ENCODE results near the gene SLC22A9.

SLC22A9 gene

DNA sequence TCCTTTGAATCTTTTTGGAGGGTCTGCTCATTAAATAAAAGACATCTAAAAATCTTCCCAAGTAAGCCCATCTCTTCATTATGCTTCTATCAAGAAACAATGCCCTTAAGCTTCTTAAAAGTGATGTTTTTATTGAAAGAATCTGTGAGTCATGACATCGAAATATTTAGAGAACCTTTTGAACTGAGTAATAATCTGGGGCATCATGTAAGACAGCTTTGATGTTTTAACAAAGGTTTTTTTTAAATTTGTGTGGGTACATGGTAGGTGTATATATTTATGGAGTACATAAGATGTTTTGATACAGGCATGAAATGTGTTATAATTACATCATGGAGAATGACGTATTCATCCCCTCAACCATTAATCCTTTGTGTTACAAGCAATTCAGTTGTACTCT, 74.6 kb downstream of the SLC22A9 start:
- DNase-seq (ENCODE audit: low read depth): no peak
- TF ChIP-seq, protein P1, sequence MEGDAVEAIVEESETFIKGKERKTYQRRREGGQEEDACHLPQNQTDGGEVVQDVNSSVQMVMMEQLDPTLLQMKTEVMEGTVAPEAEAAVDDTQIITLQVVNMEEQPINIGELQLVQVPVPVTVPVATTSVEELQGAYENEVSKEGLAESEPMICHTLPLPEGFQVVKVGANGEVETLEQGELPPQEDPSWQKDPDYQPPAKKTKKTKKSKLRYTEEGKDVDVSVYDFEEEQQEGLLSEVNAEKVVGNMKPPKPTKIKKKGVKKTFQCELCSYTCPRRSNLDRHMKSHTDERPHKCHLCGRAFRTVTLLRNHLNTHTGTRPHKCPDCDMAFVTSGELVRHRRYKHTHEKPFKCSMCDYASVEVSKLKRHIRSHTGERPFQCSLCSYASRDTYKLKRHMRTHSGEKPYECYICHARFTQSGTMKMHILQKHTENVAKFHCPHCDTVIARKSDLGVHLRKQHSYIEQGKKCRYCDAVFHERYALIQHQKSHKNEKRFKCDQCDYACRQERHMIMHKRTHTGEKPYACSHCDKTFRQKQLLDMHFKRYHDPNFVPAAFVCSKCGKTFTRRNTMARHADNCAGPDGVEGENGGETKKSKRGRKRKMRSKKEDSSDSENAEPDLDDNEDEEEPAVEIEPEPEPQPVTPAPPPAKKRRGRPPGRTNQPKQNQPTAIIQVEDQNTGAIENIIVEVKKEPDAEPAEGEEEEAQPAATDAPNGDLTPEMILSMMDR (IDR thresholded peaks at IDR 0.05; ENCODE audit: insufficient read depth, low read depth, low read length, missing control alignments): no peak

DNA sequence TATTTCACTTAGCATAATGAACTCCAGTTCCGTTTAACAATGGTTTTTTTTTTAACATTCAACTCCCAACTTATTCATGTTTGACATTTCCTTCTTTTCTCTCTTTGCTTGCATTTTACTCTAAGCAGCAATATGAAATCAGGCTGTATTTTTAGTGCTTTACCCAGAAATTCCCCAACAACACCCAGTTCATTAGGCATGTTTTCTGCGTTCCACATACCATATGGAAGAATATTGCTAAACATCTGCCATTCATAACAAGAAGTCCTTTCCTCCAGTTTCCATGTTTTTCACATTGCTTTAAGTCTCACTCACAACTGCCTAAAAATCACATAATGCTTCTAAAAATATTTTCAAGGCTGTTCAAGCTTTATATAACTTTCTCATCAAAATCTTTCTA, 75.5 kb downstream of the SLC22A9 start:
- TF ChIP-seq, protein P1 (IDR thresholded peaks at IDR 0.05; ENCODE audit: insufficient read depth, low read depth, low read length, missing control alignments): no peak
- no peak overlapping the region for H3K4me3 ChIP-seq (ENCODE audit: low read depth, low read length)
- DNase-seq (ENCODE audit: low read depth): no peak

More for the DNA sequence above, 74.6 kb downstream of the SLC22A9 start:
- no peak overlapping the region for H3K4me3 ChIP-seq (ENCODE audit: low read depth, low read length)

DNA sequence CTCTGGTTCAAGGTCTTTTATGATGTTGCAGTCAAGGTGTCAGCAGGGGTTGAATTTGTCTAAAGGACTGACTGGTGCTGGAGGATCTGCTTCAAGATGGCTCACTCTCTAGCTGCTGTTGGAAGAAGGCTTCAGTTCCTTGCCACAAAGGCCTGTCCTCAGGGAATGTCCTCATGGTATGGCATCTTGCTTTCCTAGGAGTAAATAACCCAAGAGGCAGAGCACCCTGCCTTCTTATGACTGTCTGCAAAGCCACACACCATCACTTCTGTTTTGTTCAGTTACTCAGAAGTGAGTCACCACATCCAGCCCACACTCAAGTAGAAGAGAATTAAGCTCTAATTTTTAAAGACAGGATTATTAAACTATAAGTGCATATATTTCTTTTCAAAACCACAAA, 76.1 kb downstream of the SLC22A9 start:
- DNase-seq (ENCODE audit: low read depth): no peak
- H3K4me3 ChIP-seq (ENCODE audit: low read depth, low read length): no peak overlapping the region
- TF ChIP-seq, protein P1 (IDR thresholded peaks at IDR 0.05; ENCODE audit: insufficient read depth, low read depth, low read length, missing control alignments): no peak

DNA sequence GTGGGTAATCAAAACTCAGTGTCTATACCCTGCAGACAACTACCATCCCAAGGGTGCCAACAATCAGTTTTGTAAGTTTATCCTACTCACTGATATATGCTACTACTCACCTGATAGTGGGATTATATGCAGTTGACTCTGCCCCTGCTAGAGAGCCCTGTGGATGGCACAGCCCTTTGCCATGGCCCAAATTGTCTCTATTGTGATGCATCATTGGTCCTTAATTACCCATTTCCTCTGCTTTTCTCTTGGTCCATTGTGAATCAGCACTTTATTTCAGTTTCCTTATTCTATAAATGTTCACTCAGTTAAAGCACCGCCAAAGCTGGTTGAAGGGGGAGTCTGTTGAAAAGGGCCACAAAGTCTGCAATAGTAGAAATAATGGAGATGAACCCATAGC, 79.1 kb downstream of the SLC22A9 start:
- no peak overlapping the region for H3K4me3 ChIP-seq (ENCODE audit: low read depth, low read length)
- TF ChIP-seq, protein P1 (IDR thresholded peaks at IDR 0.05; ENCODE audit: insufficient read depth, low read depth, low read length, missing control alignments): no peak
- no peak for DNase-seq (ENCODE audit: low read depth)

DNA sequence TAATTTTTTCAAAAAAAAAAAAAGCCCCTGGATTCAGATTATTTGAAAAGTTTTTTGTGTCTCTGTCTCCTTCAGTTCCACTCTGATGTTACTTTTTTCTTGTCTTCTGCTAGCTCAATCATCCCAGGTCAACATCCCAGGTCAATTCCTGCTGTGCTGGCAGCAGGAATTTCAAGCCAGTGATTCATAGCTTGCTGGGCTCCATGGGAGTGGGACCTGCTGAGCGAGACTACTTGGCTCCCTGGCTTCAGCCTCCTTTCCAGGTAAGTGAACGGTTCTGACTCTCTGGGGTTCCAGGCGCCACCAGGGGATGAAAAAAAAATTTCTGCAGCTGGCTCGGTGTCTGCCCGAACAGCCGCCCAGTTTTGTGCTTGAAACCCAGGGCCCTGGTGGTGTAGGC, 90.0 kb downstream of the SLC22A9 start:
- TF ChIP-seq, protein P1 (IDR thresholded peaks at IDR 0.05; ENCODE audit: insufficient read depth, low read depth, low read length, missing control alignments): no peak
- no peak for DNase-seq (ENCODE audit: low read depth)
- H3K4me3 ChIP-seq (ENCODE audit: low read depth, low read length): no peak overlapping the region

Measured in GM12865 (cell line).